HepG2 (cell line): Measurements from ENCODE around the gene CERS5. TPM values are rescaled to one million over a fixed set of nuclear protein-coding genes. Genes with fewer than 3 reads are reported as not detected.
A peak's percentile ranks its signal among the peaks of the same experiment; 100 is the strongest.

Experiments
- ATAC-seq: fragments of 200-7000 bp; cut with Tn5 transposase; 3 replicates; pipeline ENCODE4 v1.9.1; 2020; ENCODE audit warnings: mild to moderate bottlenecking, moderate library complexity
- BruUV-seq: library from RNA; stranded (reverse); fragments of 400-500 nt; replicated peaks from 2 replicates; lab custom pipeline; 2021; lab: Mats Ljungman, UMichigan
- CTCF ChIA-PET: fragments of 300-600 bp; formaldehyde crosslinking; extraction: SDS; loops from one replicate; lab custom pipeline; 2021; ENCODE audit warnings: low total read pairs, inconsistent platforms, low intra/inter-chr PET ratio; lab: Yijun Ruan, JAX
- POLR2A ChIA-PET: fragments of 350-600 bp; sonication (Branson Sonifier 250); formaldehyde crosslinking; loops from one replicate; lab custom pipeline; 2020; ENCODE audit warnings: antibody characterized with exemption, inconsistent platforms; lab: Yijun Ruan, JAX
- DNase-seq: peaks from one replicate; pipeline ENCODE4 v3.0.0-alpha.2; 2015; ENCODE audit warnings: low spot score
- FAIRE-seq: peaks from 3 replicates; lab custom pipeline; 2011; peaks lifted over from hg19 to GRCh38; lab: Jason Lieb, UNC
- H2AFZ ChIP-seq: one replicate; pipeline ENCODE4 v1.6.1; 2011; ENCODE audit warnings: low read length, inconsistent platforms
- H3K27ac ChIP-seq: fragments of 300-600 bp; 3 replicates; pipeline ENCODE4 v1.8.0; 2011; ENCODE audit warnings: mixed run types, mild to moderate bottlenecking, mixed read lengths, low read length, inconsistent platforms; ENCODE audit not compliant: insufficient read depth; ENCODE audit errors: extremely low read length
- H3K27me3 ChIP-seq, 2 experiments: fragments of 200-600 bp in 1 of 2; 2 replicates in 1 of 2; 3 replicates in 1 of 2; pipeline versions ENCODE4 v1.6.0 to v1.8.0; 2011; ENCODE audit warnings: low read length in 2 of 2, mild to moderate bottlenecking in 2 of 2, moderate library complexity in 2 of 2, inconsistent platforms in 1 of 2; ENCODE audit not compliant: insufficient read depth in 2 of 2, control insufficient read depth in 1 of 2
- H3K36me3 ChIP-seq, 2 experiments: fragments of 200-600 bp in 1 of 2; replicated peaks in 1 of 2; 2 replicates in 1 of 2; 3 replicates in 1 of 2; pipeline versions ENCODE4 v1.5.1 to v1.8.0; 2011; ENCODE audit warnings: low read length in 2 of 2, inconsistent platforms in 1 of 2; ENCODE audit not compliant: insufficient read depth in 2 of 2, control insufficient read depth in 1 of 2
- H3K4me1 ChIP-seq: 2 replicates; pipeline ENCODE4 v1.5.1; 2012; ENCODE audit warnings: low read length, inconsistent platforms; ENCODE audit not compliant: insufficient read depth
- H3K4me2 ChIP-seq: 2 replicates; pipeline ENCODE4 v1.6.0; 2011; ENCODE audit warnings: low read depth, low read length, inconsistent platforms
- H3K4me3 ChIP-seq, 3 experiments: fragments of 200-600 bp in 1 of 3; sonication (generic), shearing (Covaris generic) in 1 of 3; replicated peaks in 1 of 3; 2 replicates each; pipeline ENCODE4 v1.5.1; 2011 to 2016; ENCODE audit warnings: low read length in 3 of 3, inconsistent platforms in 2 of 3, low read depth in 2 of 3, mild to moderate bottlenecking in 2 of 3, control low read depth in 1 of 3, mixed read lengths in 1 of 3; ENCODE audit not compliant: insufficient read depth in 1 of 3
- H3K79me2 ChIP-seq: one replicate; pipeline ENCODE4 v1.6.1; 2011; ENCODE audit warnings: low read length, inconsistent platforms; ENCODE audit not compliant: insufficient read depth
- H3K9ac ChIP-seq: 2 replicates; pipeline ENCODE4 v1.6.0; 2011; ENCODE audit warnings: mild to moderate bottlenecking, low read depth, low read length, inconsistent platforms; ENCODE audit not compliant: insufficient read depth
- H3K9me3 ChIP-seq: 2 replicates; pipeline ENCODE4 v1.5.1; 2012; ENCODE audit warnings: mild to moderate bottlenecking, low read length
- H4K20me1 ChIP-seq: 2 replicates; pipeline ENCODE4 v1.6.0; 2011; ENCODE audit warnings: inconsistent platforms, mild to moderate bottlenecking, low read length, moderate library complexity; ENCODE audit not compliant: insufficient read depth
- POLR2AphosphoS5 ChIP-seq: IDR thresholded peaks from 2 replicates; pipeline ENCODE4 v1.6.1; 2012; ENCODE audit warnings: low read depth, low read length
- ZFP36L2 ChIP-seq: sonication (generic); formaldehyde crosslinking; IDR thresholded peaks from 2 replicates; pipeline ENCODE4 v1.4.0; 2020; ENCODE audit warnings: missing genetic modification reagents
- ZNF362 ChIP-seq: sonication (generic); formaldehyde crosslinking; IDR thresholded peaks from 2 replicates; pipeline ENCODE4 v1.4.0; 2020; ENCODE audit warnings: missing genetic modification reagents, mild to moderate bottlenecking, borderline replicate concordance
- ZNF460 ChIP-seq: sonication (generic); formaldehyde crosslinking; IDR thresholded peaks from 2 replicates; pipeline ENCODE4 v1.5.1; 2020; ENCODE audit warnings: missing genetic modification reagents, mild to moderate bottlenecking, borderline replicate concordance
- ZNF839 ChIP-seq: sonication (generic); formaldehyde crosslinking; IDR thresholded peaks from 2 replicates; pipeline ENCODE4 v1.4.0; 2020; ENCODE audit warnings: missing genetic modification reagents, mild to moderate bottlenecking, borderline replicate concordance
- WGBS: methylation state at CpG from one replicate; pipeline ENCODE4 v1.1.6; 2017; ENCODE audit warnings: low lambda C conversion rate; 5-methylcytosine and 5-hydroxymethylcytosine counted together
- in situ Hi-C: cut with HindIII; loops from 2 replicates; pipeline ENCODE4 v1.10.0; 2017; ENCODE audit warnings: low pct_unique_long_range_greater_than_20kb; ENCODE audit not compliant: extremely low pct_ligation_motif_present
- intact Hi-C: fragments of 100-400 bp; cut with micrococcal nuclease; formaldehyde crosslinking; loops from one replicate; pipeline ENCODE4 v1.10.0; 2022; ENCODE audit not compliant: unreplicated experiment
- polyA plus RNA-seq, 8 experiments: library from polyadenylated mRNA; depleted of rRNA in 3 of 8; stranded (reverse) in 7 of 8; unstranded in 1 of 8; fragments of >200 nt; fragmentation: Illumina TruSeq in 4 of 8; extraction: Trizol in 4 of 8; gene quantifications; 2 replicates each; pipeline versions ENCODE4 v1.2.1 to v1.2.3, GENCODE V29; 2011 to 2016; ENCODE audit warnings: low read depth in 4 of 8, missing spikeins in 1 of 8, mixed read lengths in 1 of 8; ENCODE audit not compliant: insufficient read depth in 1 of 8
- total RNA-seq, 5 experiments: library from RNA; depleted of rRNA; stranded (reverse); fragments of >200 nt; fragmentation: Illumina TruSeq; extraction: Trizol; gene quantifications; 2 replicates each; pipeline ENCODE4 v1.2.3, GENCODE V29; 2016; ENCODE audit warnings: low read depth in 1 of 5

Gene CERS5
- total and polyA plus RNA-seq, 2 of the 13 experiments (the other 11 are each of a cell fraction or from before 2014, with no cell fraction given): 22.3 to 48.8 TPM

- 94% methylated on average over 5 of the region's 5 CpGs for WGBS
- BruUV-seq: no TSS peak
- H3K4me3 ChIP-seq: no peak overlapping the region
- H3K27ac ChIP-seq: no peak overlapping the region
- no peak overlapping the region for H3K9ac ChIP-seq
- DNase-seq: no peak
- no peak overlapping the region for H2AFZ ChIP-seq
- H3K4me2 ChIP-seq: no peak overlapping the region
- H3K9me3 ChIP-seq: no peaks in the 10 kb centered on the region
- intact Hi-C loops (no loop called here), in situ Hi-C loops (no loop called here)
- no peaks in the 10 kb centered on the region for H4K20me1 ChIP-seq
- FAIRE-seq: no peak
- ChIA-PET CTCF (no interaction called here), POLR2A (no interaction called here)
- 0 out of 2 replicates have a peak, but pooled peaks cover 6% of the 10 kb centered on the region for H3K4me1 ChIP-seq
- H3K79me2 ChIP-seq: no peaks in the 10 kb centered on the region
- TF ChIP-seq ZNF839 (CRISPR knock-in tag) (no peak), ZFP36L2 (CRISPR knock-in tag) (no peak)
- peaks cover 3 to 5% of the 10 kb centered on the region in 2 experiments; a peak in 2 of 5 replicates for H3K36me3 ChIP-seq
- ATAC-seq: no peak
- H3K27me3 ChIP-seq: no peaks in the 10 kb centered on the region; a peak in 1 of 5 replicates
Observed at GRCh38 chr12:50198829-50199228, 31.7 kb upstream of the CERS5 start.

GRCh38 chr12:50197297-50197727, 30.1 kb upstream of the CERS5 start:
- Histone ChIP-seq H3K27me3 (no peaks in the 10 kb centered on the region; a peak in 1 of 5 replicates), H3K36me3 (peaks cover 0 to 6% of the 10 kb centered on the region in 2 experiments; a peak in 3 of 5 replicates), H3K9ac (no peak overlapping the region), H3K9me3 (no peaks in the 10 kb centered on the region), H3K4me2 (no peak overlapping the region), H3K4me3 (no peak overlapping the region), H4K20me1 (no peaks in the 10 kb centered on the region), H3K27ac (no peak overlapping the region), H2AFZ (no peak overlapping the region), H3K79me2 (no peaks in the 10 kb centered on the region), H3K4me1 (0 out of 2 replicates have a peak, but pooled peaks cover 6% of the 10 kb centered on the region)
- TF ChIP-seq ZNF460 (CRISPR knock-in tag) (peak; percentile 27; the same call in 1 of the 2 replicates), ZNF362 (peak; percentile 36; the same call in 1 of the 2 replicates), POLR2AphosphoS5 (no peak)
- POLR2A ChIA-PET: no interaction called here
- ATAC-seq (no peak), DNase-seq (no peak), FAIRE-seq (no peak)
- WGBS: 88% methylated on average over 5 of the region's 5 CpGs
- CTCF ChIA-PET: no interaction called here
- intact Hi-C loops: no loop called here
- no TSS peak for BruUV-seq
- in situ Hi-C loops: no loop called here
